Measurements from ENCODE around the gene SEPTIN2.

SEPTIN2 gene

DNA sequence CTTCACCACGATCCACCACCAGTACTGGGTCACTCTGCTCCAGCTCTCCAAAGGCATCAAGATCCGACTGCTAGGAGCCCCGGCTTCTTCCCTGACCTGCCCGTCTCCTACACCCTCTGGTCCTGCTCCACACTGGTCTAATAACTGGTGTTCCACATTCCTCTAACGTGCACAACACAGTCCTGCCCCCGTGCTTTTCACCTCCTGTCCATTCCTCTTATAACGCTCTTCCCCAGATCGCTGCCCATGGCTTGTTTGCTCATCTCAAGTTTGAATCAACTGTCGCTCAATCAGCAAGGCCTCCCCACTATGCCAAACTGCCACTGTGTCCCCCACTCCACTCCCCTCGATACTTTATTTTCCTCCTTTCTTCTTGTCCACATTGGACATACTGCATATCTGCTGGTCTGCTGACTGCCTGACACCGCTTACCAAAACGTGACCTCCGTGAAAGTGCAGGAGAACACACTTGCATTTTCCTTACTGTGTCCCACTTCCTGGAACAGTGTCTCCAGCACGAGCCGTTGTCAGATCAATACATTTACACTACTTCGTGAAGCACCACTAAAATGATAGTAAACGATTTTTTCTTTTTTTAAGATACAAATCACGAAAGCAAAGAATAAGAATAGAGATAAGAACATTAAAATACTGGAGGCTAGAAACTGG lies 6.8 kb upstream of the SEPTIN2 start:
- POLR2A ChIA-PET: no interaction called here

DNA sequence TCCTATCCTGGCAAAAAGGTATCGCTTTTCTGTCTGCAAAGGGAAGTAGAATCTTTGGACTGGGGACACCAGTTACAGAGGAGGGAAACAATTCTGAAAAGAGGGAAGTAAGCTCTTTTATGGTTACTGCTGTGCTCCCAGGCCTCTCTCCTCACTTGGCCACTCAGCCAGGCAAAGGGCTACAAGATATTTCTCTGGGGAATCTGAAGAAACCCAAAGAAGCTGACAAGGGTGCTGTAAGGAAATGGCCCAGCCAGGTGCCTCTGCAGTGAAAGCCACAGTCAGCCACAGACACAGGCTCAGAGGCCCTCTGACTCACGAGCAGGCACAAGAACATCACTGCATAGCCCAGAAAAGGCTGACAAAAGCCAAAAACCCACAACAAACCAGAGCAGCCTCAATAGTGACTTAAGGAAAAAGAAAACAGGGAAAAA lies 6.0 kb upstream of the SEPTIN2 start:
- no peak for DNase-seq (ENCODE audit: extremely low spot score)
- TF ChIP-seq HDGF (IDR thresholded peaks at IDR 0.05; ENCODE audit: borderline replicate concordance) (no peak), ELF4 (IDR thresholded peaks at IDR 0.05) (no peak), TARDBP (IDR thresholded peaks at IDR 0.05) (no peak), FOXA1 (IDR thresholded peaks at IDR 0.05) (no peak), SUZ12 (IDR thresholded peaks at IDR 0.05) (no peak), NFRKB (IDR thresholded peaks at IDR 0.05) (no peak)
- ChIA-PET CTCF (no interaction called here), POLR2A (no interaction called here)

More for the DNA sequence above, 6.8 kb upstream of the SEPTIN2 start:
- no peak for DNase-seq (ENCODE audit: extremely low spot score)
- TF ChIP-seq CTBP1 (IDR thresholded peaks at IDR 0.05; ENCODE audit: borderline replicate concordance): no peak
- no peak for TF ChIP-seq FOXK2 (IDR thresholded peaks at IDR 0.05)
- CTCF ChIA-PET: no interaction called here

DNA sequence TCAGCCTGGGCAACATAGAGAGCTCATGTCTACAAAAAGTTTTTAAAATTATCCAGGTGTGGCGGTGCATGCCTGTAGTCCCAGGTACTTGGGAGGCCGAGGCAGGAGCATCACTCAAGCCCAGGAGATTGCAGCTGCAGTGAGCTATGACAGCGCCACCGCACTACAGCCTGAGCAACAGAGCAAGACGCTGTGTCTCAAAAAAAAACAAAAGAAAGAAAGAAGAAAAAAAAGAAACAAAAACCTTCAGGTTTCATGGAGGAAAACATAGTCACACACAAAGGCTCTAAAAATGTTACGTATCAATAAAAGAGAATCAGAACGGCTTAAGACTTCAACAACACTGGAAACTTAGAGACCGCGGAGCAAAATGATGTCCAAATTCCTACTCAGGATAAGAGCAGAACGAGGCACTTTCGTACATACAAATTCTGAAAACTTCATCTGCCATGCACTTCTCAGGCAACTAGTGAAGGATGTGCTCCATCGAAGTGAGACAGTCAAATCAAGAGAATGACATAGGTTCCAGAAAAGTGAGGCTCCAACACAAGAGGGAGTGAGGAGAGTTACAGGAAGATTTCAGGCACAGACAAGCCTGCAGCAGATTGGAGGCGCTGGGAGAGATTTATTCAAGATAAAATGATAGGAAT lies 4.7 kb upstream of the SEPTIN2 start:
- TF ChIP-seq NFRKB (IDR thresholded peaks at IDR 0.05) (no peak), FOXK2 (IDR thresholded peaks at IDR 0.05) (no peak), ELF4 (IDR thresholded peaks at IDR 0.05) (no peak), TARDBP (IDR thresholded peaks at IDR 0.05) (no peak), SUZ12 (IDR thresholded peaks at IDR 0.05) (no peak), LEF1 (IDR thresholded peaks at IDR 0.05; ENCODE audit: borderline replicate concordance) (no peak), ZNF384 (IDR thresholded peaks at IDR 0.05) (no peak), CTBP1 (IDR thresholded peaks at IDR 0.05; ENCODE audit: borderline replicate concordance) (no peak)
- TF ChIP-seq, protein P1, sequence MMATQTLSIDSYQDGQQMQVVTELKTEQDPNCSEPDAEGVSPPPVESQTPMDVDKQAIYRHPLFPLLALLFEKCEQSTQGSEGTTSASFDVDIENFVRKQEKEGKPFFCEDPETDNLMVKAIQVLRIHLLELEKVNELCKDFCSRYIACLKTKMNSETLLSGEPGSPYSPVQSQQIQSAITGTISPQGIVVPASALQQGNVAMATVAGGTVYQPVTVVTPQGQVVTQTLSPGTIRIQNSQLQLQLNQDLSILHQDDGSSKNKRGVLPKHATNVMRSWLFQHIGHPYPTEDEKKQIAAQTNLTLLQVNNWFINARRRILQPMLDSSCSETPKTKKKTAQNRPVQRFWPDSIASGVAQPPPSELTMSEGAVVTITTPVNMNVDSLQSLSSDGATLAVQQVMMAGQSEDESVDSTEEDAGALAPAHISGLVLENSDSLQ (IDR thresholded peaks at IDR 0.05): no peak
- CTCF ChIA-PET: no interaction called here
- DNase-seq (ENCODE audit: extremely low spot score): no peak
- POLR2A ChIA-PET: no interaction called here

DNA sequence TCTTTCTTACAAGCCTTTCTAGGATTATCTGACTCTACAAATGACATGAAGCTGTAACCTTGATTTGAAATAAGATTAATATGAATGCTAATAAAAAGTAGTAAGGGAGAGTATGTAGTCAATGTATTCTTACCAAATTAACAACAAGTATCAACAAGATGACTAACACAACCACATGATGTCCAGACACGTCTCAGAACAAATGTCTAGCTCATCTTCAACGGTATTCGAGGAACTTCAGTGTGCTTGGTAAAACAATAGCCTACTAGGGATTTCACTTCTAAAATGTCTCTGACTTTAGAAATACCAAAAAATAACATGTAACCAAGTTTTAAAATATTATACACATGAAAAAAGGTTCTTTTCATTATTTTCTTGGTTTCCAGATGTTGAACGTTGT lies 3.6 kb upstream of the SEPTIN2 start:
- no peak for TF ChIP-seq TARDBP (IDR thresholded peaks at IDR 0.05)
- no peak for TF ChIP-seq NFRKB (IDR thresholded peaks at IDR 0.05)
- no peak for TF ChIP-seq LEF1 (IDR thresholded peaks at IDR 0.05; ENCODE audit: borderline replicate concordance)
- TF ChIP-seq FOXM1 (IDR thresholded peaks at IDR 0.05; ENCODE audit: borderline replicate concordance): no peak
- TF ChIP-seq BHLHE40 (IDR thresholded peaks at IDR 0.05; ENCODE audit: borderline replicate concordance): no peak
- no peak for TF ChIP-seq FOXK2 (IDR thresholded peaks at IDR 0.05)
- no peak for TF ChIP-seq CTBP1 (IDR thresholded peaks at IDR 0.05; ENCODE audit: borderline replicate concordance)
- TF ChIP-seq SP1 (IDR thresholded peaks at IDR 0.05): no peak
- TF ChIP-seq FOXA1 (IDR thresholded peaks at IDR 0.05): no peak
- no peak for TF ChIP-seq HDGF (IDR thresholded peaks at IDR 0.05; ENCODE audit: borderline replicate concordance)
- no peak for TF ChIP-seq ELF4 (IDR thresholded peaks at IDR 0.05)
- TF ChIP-seq ZNF384 (IDR thresholded peaks at IDR 0.05): no peak
- no peak for TF ChIP-seq SUZ12 (IDR thresholded peaks at IDR 0.05)
- no peak for TF ChIP-seq ARNT (IDR thresholded peaks at IDR 0.05)
- no peak for DNase-seq (ENCODE audit: extremely low spot score)
- ChIA-PET CTCF (no interaction called here), POLR2A (no interaction called here)

DNA sequence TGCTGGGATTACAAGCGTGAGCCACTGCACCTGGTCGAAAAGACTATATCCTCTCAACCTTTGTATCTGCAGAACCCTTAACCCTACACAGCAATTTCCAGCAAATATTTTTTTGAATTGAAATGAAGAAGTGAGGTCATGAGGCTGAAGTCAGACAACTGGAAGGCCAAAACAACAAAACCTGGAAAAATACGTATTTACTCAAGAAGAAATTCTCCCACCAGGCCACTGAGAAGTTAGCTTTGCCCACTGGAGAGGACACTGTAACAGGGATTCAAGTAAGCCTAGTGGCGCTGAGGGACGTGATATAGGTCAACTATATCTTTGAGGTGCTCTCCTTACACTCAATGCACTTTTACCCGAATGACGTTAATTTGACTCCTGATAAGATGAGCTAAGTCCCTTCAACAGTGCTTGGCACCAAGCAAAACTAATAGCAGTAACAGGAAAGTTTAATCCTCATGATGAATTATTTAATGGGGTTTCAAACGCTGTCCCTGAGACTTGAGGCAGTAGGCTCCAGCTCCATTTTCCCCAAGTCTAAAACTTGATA lies 2.1 kb upstream of the SEPTIN2 start:
- ChIA-PET POLR2A (interaction anchor here (1.2 to 2.3 kb wide), 2 partner anchors 10 to 11 kb away, joined by 4 to 23 read pairs; no protein-coding TSS in a partner anchor), CTCF (no interaction called here)
- TF ChIP-seq LEF1 (IDR thresholded peaks at IDR 0.05; ENCODE audit: borderline replicate concordance) (no peak), L3MBTL2 (conservative IDR thresholded peaks at IDR 0.05) (no peak), BHLHE40 (IDR thresholded peaks at IDR 0.05; ENCODE audit: borderline replicate concordance) (no peak), TARDBP (IDR thresholded peaks at IDR 0.05) (no peak), ARNT (IDR thresholded peaks at IDR 0.05) (no peak), ZNF384 (IDR thresholded peaks at IDR 0.05) (no peak), NFRKB (IDR thresholded peaks at IDR 0.05) (no peak), ELF4 (IDR thresholded peaks at IDR 0.05) (no peak), SP1 (IDR thresholded peaks at IDR 0.05) (no peak), FOXK2 (IDR thresholded peaks at IDR 0.05) (no peak), HDGF (IDR thresholded peaks at IDR 0.05; ENCODE audit: borderline replicate concordance) (no peak), SUZ12 (IDR thresholded peaks at IDR 0.05) (no peak)
- no peak for DNase-seq (ENCODE audit: extremely low spot score)

DNA sequence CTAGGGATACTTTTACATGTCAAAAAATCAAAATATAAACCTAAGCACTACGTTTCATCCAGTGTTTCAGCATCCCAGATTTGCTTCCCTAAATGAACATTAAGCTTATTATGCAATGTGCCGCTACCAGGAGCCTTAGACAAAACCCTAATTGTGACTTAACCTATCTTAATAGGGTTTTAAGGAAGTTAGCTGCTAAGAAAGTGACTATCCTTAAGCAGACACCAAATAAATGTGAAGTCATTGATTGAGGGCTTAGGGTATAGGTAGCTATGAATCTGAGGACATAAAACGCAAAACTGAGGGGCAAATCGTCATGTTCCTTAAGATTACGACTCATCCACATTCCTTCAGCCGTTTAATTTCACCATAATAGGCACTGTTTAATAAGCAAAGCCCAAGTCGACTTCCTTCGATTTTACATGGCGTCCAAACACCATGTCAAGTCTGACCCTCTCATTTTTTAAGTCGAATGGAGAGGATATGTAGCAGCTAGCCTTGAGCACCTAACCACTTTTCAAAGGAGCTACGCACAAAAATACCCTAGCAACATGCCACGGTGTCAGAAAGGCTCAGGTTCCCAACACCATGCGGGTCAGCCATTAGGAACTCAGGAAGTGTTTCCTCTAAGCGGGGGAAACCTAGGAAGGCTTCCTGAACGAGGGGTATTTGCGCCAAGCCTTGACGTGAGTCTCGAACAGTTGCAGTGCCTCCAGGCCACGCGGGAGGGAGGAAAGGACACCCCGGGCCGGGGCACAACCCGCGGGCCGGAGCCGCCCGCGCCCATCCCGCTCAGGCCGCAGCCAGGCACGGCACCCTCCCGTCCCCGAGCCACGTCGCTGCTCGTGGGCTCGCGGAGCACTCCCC lies 1.3 kb upstream of the SEPTIN2 start:
- POLR2A ChIA-PET: interaction anchor here (0.8 to 2.3 kb wide), 16 partner anchors 8 to 344 kb away, joined by 3 to 23 read pairs (median 4); no protein-coding TSS in a partner anchor
- DNase-seq (ENCODE audit: extremely low spot score): no peak
- CTCF ChIA-PET: interaction anchor here (0.6 kb wide), 1 partner anchor 51 kb away, joined by 3 read pairs; no protein-coding TSS in a partner anchor
- TF ChIP-seq L3MBTL2 (conservative IDR thresholded peaks at IDR 0.05): peak; percentile 26; the same call in 1 of the 2 replicates
- TF ChIP-seq, protein P1 (IDR thresholded peaks at IDR 0.05): no peak
- no peak for TF ChIP-seq BHLHE40 (IDR thresholded peaks at IDR 0.05; ENCODE audit: borderline replicate concordance)
- TF ChIP-seq SUZ12 (IDR thresholded peaks at IDR 0.05): no peak

Data from HEK293T (cell line).